SU-DHL-6 (cell line): ENCODE measurements around the gene ZNF574.

Experiments
- EZH2phosphoT487 ChIP-seq: fragments of 200-600 bp; sonication (generic), shearing (Covaris generic); conservative IDR thresholded peaks from 2 replicates; pipeline ENCODE4 v1.6.1; 2018; ENCODE audit warnings: mild to moderate bottlenecking, antibody characterized with exemption, low read length, moderate library complexity, mixed read lengths
- TF ChIP-seq, protein P1 (sequence below): fragments of 200-600 bp; sonication (generic); IDR thresholded peaks from one replicate; pipeline ENCODE4 v1.5.1; 2017; ENCODE audit warnings: antibody characterized with exemption, mild to moderate bottlenecking, low read length, moderate library complexity; ENCODE audit not compliant: insufficient read depth, poor library complexity, severe bottlenecking

DNA sequence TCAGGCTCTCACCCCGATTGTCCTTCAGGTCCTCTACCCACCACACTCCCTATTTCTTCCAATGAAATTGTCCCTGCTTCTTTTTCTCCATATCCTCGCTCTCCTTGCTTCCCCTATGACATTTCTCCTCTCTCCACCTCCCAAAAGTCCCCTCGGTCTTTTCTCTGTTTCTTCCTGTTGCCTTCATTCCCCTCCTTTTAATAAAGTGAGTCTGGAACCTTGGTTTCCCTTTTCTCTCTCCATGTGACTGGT lies 676 bp upstream of the ZNF574 start:
- TF ChIP-seq, protein P1, sequence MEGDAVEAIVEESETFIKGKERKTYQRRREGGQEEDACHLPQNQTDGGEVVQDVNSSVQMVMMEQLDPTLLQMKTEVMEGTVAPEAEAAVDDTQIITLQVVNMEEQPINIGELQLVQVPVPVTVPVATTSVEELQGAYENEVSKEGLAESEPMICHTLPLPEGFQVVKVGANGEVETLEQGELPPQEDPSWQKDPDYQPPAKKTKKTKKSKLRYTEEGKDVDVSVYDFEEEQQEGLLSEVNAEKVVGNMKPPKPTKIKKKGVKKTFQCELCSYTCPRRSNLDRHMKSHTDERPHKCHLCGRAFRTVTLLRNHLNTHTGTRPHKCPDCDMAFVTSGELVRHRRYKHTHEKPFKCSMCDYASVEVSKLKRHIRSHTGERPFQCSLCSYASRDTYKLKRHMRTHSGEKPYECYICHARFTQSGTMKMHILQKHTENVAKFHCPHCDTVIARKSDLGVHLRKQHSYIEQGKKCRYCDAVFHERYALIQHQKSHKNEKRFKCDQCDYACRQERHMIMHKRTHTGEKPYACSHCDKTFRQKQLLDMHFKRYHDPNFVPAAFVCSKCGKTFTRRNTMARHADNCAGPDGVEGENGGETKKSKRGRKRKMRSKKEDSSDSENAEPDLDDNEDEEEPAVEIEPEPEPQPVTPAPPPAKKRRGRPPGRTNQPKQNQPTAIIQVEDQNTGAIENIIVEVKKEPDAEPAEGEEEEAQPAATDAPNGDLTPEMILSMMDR = no peak
- no peak for TF ChIP-seq EZH2phosphoT487
